Measurements from ENCODE around the gene CSF1R. TPM values are rescaled to one million over a fixed set of nuclear protein-coding genes. Genes with fewer than 3 reads are reported as not detected.

The CSF1R gene
- total and polyA plus RNA-seq, 2 of the 8 experiments (the other 6 are each of a cell fraction or from before 2014, with no cell fraction given): 0.12 TPM; not detected in 1

DNA sequence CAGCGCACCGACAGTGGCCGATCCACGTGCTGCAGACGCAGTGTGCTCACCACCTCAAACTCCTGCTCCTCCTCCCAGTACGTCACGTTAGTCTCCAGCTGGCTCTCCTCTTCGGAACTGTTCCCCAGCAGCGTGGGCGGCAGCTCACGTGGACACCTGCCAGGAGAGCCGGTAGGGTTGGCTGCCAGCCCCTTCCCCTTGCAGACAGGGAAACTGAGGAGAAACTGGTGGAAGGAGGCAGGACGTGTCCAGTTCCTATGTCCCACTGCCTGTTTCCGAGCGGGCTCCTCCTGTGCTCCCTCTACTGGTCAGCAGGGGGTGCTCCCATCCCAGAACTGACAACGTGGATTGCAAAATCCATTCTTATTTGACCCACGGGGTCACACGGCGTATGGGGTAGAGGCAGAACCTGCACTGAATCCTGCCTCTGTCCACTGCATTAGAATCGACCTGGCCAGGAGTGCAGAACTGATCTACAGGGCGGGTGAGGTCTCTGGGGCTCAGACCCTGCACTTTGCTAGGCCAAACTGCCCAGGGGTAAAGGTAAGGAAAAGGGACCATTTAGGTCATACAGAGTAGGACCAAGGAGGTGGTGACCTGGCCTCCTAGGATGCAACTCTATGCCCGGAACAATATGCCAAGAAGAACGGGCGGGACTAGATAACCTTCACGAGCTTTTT is 43.6 kb upstream of the CSF1R start:
- Histone ChIP-seq H3K27ac (ENCODE audit: low read depth, low read length) (no peak overlapping the region), H3K9me3 (ENCODE audit: insufficient read depth in 2 of 2, low read depth in 1 of 2, low read length in 1 of 2) (no peaks in the 10 kb centered on the region), H2BK15ac (ENCODE audit: low read length) (no peak overlapping the region), H4K8ac (ENCODE audit: extremely low read depth, insufficient read depth, low read length) (no peak overlapping the region), H3K4me3 (ENCODE audit: extremely low read depth in 1 of 4, insufficient read depth in 2 of 4, low read depth in 3 of 4, low read length in 4 of 4) (no peak overlapping the region), H2BK12ac (ENCODE audit: low read depth, low read length) (peak overlapping the region; percentile 10; the same call in 1 of the 2 replicates), H3K79me1 (ENCODE audit: low read depth, low read length) (no peaks in the 10 kb centered on the region), H4K5ac (ENCODE audit: insufficient read length, low read depth, low read length) (no peak overlapping the region), H3K18ac (ENCODE audit: extremely low read depth, low read length) (no peak overlapping the region), H2BK5ac (ENCODE audit: low read depth, low read length) (0 out of 2 replicates have a peak overlapping the region, but pooled peaks have one; percentile 37), H3K4me1 (replicated peaks in 1 of 4; ENCODE audit: control insufficient read depth in 3 of 4, insufficient read depth in 4 of 4, low read length in 3 of 4) (peaks cover 5 to 12% (median 6%) of the 10 kb centered on the region in 4 experiments; a peak in 6 of 7 replicates), H3K27me3 (replicated peaks in 1 of 4; ENCODE audit: control insufficient read depth in 3 of 4, extremely low read depth in 1 of 4, insufficient read depth in 3 of 4, low read length in 3 of 4) (peaks cover 0 to 5% (median 3%) of the 10 kb centered on the region in 4 experiments; a peak in 3 of 7 replicates), H2BK20ac (ENCODE audit: low read length) (no peak overlapping the region), H3K4ac (replicated peaks; ENCODE audit: insufficient read length, low read depth, low read length) (no peak overlapping the region), H3K79me2 (ENCODE audit: control insufficient read depth in 1 of 2, insufficient read depth in 2 of 2, low read length in 2 of 2) (no peaks in the 10 kb centered on the region), H3K4me2 (ENCODE audit: insufficient read depth in 1 of 2, low read depth in 2 of 2, low read length in 2 of 2) (no peak overlapping the region), H4K91ac (replicated peaks; ENCODE audit: insufficient read length, low read length) (no peak overlapping the region), H2AK5ac (ENCODE audit: low read depth, low read length) (no peak overlapping the region; the same call in 1 of the 2 replicates), H3K23me2 (ENCODE audit: low read depth, low read length) (no peaks in the 10 kb centered on the region), H3K36me3 (ENCODE audit: control insufficient read depth in 2 of 4, insufficient read depth in 4 of 4, low read length in 3 of 4) (no peaks in the 10 kb centered on the region), H4K20me1 (replicated peaks in 1 of 2; ENCODE audit: control insufficient read depth in 1 of 2, insufficient read depth in 2 of 2, low read length in 2 of 2) (peaks cover 0 to 9% of the 10 kb centered on the region in 2 experiments), H3K9ac (replicated peaks in 1 of 4; ENCODE audit: extremely low read depth in 1 of 4, low read depth in 3 of 4, low read length in 3 of 4) (no peak overlapping the region), H3K56ac (replicated peaks; ENCODE audit: insufficient read length, low read depth, low read length) (no peak overlapping the region), H3K14ac (ENCODE audit: insufficient read length) (no peak overlapping the region), H2BK120ac (replicated peaks; ENCODE audit: low read depth, low read length) (no peak overlapping the region), H2AFZ (ENCODE audit: low read length) (no peak overlapping the region), H3K23ac (ENCODE audit: insufficient read length) (no peak overlapping the region)
- FAIRE-seq (no peak), DNase-seq (ENCODE audit: low read depth in 1 of 2, low spot score in 2 of 2) (peak in 1 of 2 experiments; percentile 87)
- ChIA-PET CTCF (ENCODE audit: partially characterized antibody) (interaction anchor here (0.7 to 16.9 kb wide), 33 partner anchors 8 to 221 kb away, joined by 3 to 188 read pairs (median 4); no protein-coding TSS in a partner anchor), POLR2A (ENCODE audit: partially characterized antibody) (no interaction called here)
- 64% methylated on average over 24 of the region's 25 CpGs; no CpG with 5 or more reads in 1 of the 2 experiments for WGBS, 2 experiments (ENCODE audit: extremely low coverage in 1 of 2, insufficient coverage in 1 of 2, insufficient read length in 1 of 2, insufficient replicate concordance in 2 of 2, low coverage in 1 of 2, low lambda C conversion rate in 2 of 2, missing lambda C conversion rate in 1 of 2)
- no peak for TF ChIP-seq BRCA1 (IDR thresholded peaks at IDR 0.05; ENCODE audit: low read depth, low read length)
- peak; percentile 52; the same call in 1 of the 2 replicates for TF ChIP-seq USF2 (IDR thresholded peaks at IDR 0.05; ENCODE audit: low read length)
- TF ChIP-seq SRF (IDR thresholded peaks at IDR 0.05; ENCODE audit: low read depth, low read length): no peak
